GM19239 (cell line): Measurements from ENCODE around the gene SCAF1.
"Not testable (repeated sequence)": the region's sequence is repeated elsewhere in the genome, so short reads cannot be mapped to it uniquely, and the experiment has no call there.

Experiments used
- DNase-seq: peaks from one replicate; pipeline ENCODE4 v3.0.0; 2011; ENCODE audit warnings: low spot score; ENCODE audit not compliant: insufficient read length
- FAIRE-seq: peaks from 2 replicates; lab custom pipeline; 2011; peaks lifted over from hg19 to GRCh38; lab: Jason Lieb, UNC

SCAF1 gene

GRCh38 chr19:49614096-49614833, 27.7 kb upstream of the SCAF1 start:
- FAIRE-seq: no peak

GRCh38 chr19:49615861-49616260, 26.1 kb upstream of the SCAF1 start:
- no peak for FAIRE-seq
- no peak for DNase-seq

More at GRCh38 chr19:49614096-49614833, 27.7 kb upstream of the SCAF1 start:
- DNase-seq: no peak

- FAIRE-seq: no peak
Observed at GRCh38 chr19:49616532-49616931, 25.5 kb upstream of the SCAF1 start.

DNA sequence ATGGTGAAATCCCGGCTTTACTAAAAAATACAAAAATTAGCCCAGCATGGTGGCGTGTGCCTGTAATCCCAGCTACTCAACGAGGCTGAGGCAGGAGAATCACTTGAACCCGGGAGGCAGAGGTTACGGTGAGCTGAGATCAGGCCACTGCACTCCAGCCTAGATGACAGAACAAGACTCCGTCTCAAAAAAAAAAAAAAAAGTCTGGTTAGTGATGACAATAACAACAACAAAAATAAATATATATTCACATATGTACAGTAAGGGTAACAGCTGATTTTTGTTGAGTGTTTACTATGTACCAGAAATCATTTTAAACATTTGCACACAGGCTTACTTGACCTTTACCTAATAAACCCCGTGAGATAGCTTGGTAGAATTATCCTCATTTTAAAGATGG, 25.1 kb upstream of the SCAF1 start:
- FAIRE-seq: no peak
- no peak for DNase-seq

More at GRCh38 chr19:49616532-49616931, 25.5 kb upstream of the SCAF1 start:
- DNase-seq: no peak

GRCh38 chr19:49617860-49618259, 24.1 kb upstream of the SCAF1 start:
- DNase-seq, FAIRE-seq: not testable (repeated sequence)

- DNase-seq (no peak), FAIRE-seq (no peak)
Observed at GRCh38 chr19:49624967-49625910, 16.8 kb upstream of the SCAF1 start.

GRCh38 chr19:49626226-49626625, 15.8 kb upstream of the SCAF1 start:
- DNase-seq (no peak), FAIRE-seq (no peak)

GRCh38 chr19:49629659-49630058, 12.3 kb upstream of the SCAF1 start:
- FAIRE-seq (no peak), DNase-seq (no peak)

GRCh38 chr19:49631014-49631588, 10.9 kb upstream of the SCAF1 start:
- FAIRE-seq (no peak), DNase-seq (no peak)

- FAIRE-seq: no peak
- DNase-seq: no peak
Observed at GRCh38 chr19:49631610-49632192, 10.3 kb upstream of the SCAF1 start.

DNA sequence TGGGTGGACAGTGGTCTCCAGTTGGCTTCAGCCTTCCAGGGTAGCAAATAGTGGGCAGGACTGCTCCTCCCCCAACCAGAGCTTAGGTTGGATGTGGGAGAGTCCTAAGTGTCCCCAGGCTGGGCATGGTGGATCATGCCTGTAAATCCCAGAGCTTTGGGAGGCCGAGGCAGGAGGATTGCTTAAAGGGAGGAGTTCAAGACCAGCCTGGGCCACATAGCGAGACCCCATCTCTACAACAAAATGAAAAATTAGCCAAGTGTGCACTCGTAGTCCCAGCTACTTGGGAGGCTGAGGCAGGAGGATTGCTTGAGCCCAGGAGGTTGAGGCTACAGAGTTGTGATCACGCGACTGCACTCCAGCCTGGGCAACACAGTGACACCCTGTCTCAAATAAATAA, 9.4 kb upstream of the SCAF1 start:
- FAIRE-seq (no peak), DNase-seq (no peak)

GRCh38 chr19:49633273-49633672, 8.7 kb upstream of the SCAF1 start:
- not testable (repeated sequence) for FAIRE-seq

GRCh38 chr19:49635530-49636232, 6.3 kb upstream of the SCAF1 start:
- DNase-seq (no peak), FAIRE-seq (no peak)

More at GRCh38 chr19:49633273-49633672, 8.7 kb upstream of the SCAF1 start:
- not testable (repeated sequence) for DNase-seq

- DNase-seq: no peak
- FAIRE-seq: no peak
Observed at GRCh38 chr19:49636233-49636932, 5.6 kb upstream of the SCAF1 start.

DNA sequence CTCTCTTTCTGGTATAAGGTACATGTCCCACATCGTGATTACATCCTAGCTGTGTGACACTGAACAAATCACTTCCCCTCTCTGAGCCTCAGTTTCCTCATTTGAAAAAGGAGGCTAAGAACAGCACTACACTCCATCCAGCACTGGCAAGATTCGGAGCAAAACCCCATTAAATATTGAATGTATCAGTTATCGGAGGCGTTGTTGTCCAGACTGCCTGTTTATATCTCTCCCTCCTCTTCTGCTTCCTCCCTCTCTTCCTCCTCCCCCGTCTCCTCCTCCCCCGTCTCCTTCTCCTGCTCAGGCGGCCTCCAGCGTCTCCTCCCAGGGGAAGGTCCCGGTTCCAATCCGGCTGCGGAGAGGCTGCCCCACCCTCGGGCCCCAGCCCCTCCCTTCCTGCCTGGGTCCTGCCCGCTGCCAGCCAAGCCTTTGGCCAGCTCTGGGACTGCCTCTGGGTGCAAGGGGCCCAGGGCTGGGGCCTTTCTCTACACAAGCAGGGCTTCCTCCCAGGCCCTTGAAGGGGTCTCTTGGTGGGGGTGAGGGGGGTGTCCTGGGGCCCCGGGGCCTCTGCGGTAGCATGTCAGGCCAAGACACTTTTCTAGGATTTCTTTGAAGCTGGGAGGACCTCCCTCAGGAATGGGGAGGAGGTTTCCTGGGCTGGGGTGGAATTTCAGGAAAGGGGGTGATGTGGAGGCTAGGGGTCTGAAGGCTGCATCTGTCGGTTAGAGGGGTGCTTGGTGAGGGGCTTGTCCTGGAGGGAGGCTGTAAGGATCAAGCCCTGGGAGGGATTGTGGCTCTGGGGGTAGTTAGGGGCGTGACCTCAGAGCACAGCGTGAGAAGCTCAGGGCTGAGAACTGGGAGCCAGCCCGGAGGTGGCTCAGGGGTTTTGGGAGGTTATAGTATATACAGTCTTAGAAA, 3.9 kb upstream of the SCAF1 start:
- DNase-seq (no peak), FAIRE-seq (no peak)

GRCh38 chr19:49639401-49640112, 2.5 kb upstream of the SCAF1 start:
- FAIRE-seq: no peak
- no peak for DNase-seq

- FAIRE-seq: peak; percentile 99
- peak; percentile 91 for DNase-seq
Observed at GRCh38 chr19:49640113-49640898, 1.7 kb upstream of the SCAF1 start, which contains the start of gene RRAS. Gene RRAS (minus strand): TSS chr19:49640143. CDS start chr19:49640098, 45 bp downstream.
